HG03159 (cell line): ENCODE data around the gene GOLGB1.
A peak's percentile ranks its signal among the peaks of the same experiment; 100 is the strongest.
"Not testable (repeated sequence)": the region's sequence is repeated elsewhere in the genome, so short reads cannot be mapped to it uniquely, and the experiment has no call there.

Experiments
- ATAC-seq: cut with Tn5 transposase; IDR thresholded peaks from one replicate; pipeline ENCODE4 v1.9.1; 2021; ENCODE audit warnings: mild to moderate bottlenecking, moderate library complexity; ENCODE audit not compliant: unreplicated experiment

GOLGB1 gene

GRCh38 chr3:121690777-121691405 lies 58.6 kb downstream of the GOLGB1 start:
- peak; percentile 74 for ATAC-seq

- not testable (repeated sequence) for ATAC-seq
These were observed 60.8 kb downstream of the GOLGB1 start for GRCh38 chr3:121688747-121689146.

- ATAC-seq = no peak
These were observed 67.7 kb downstream of the GOLGB1 start for GRCh38 chr3:121681792-121682191.

- ATAC-seq = no peak
These were observed 72.4 kb downstream of the GOLGB1 start for GRCh38 chr3:121677141-121677540.

- no peak for ATAC-seq
These were observed 78.9 kb downstream of the GOLGB1 start for GRCh38 chr3:121670676-121671075.

- no peak for ATAC-seq
These were observed 82.2 kb downstream of the GOLGB1 start for GRCh38 chr3:121667333-121667732.

GRCh38 chr3:121665488-121665887 lies 84.1 kb downstream of the GOLGB1 start:
- no peak for ATAC-seq

GRCh38 chr3:121663171-121663847 lies 86.2 kb downstream of the GOLGB1 start:
- no peak for ATAC-seq

GRCh38 chr3:121662742-121663141 lies 86.8 kb downstream of the GOLGB1 start:
- ATAC-seq = no peak

- no peak for ATAC-seq
These were observed 88.2 kb downstream of the GOLGB1 start for GRCh38 chr3:121661376-121661775.

- peak; percentile 87 for ATAC-seq
These were observed 89.0 kb downstream of the GOLGB1 start, which contains the start of gene HCLS1 for GRCh38 chr3:121660356-121661171. Gene HCLS1, minus strand, starts transcription at chr3:121660903. Its CDS starts 2,556 bp downstream, at chr3:121658347.

- no peak for ATAC-seq
These were observed 90.0 kb downstream of the GOLGB1 start for GRCh38 chr3:121659586-121659985.

GRCh38 chr3:121658716-121659435 lies 90.7 kb downstream of the GOLGB1 start:
- ATAC-seq = no peak

- ATAC-seq = no peak
These were observed 94.8 kb downstream of the GOLGB1 start for GRCh38 chr3:121654493-121655385.

- no peak for ATAC-seq
These were observed 97.9 kb downstream of the GOLGB1 start for GRCh38 chr3:121651684-121652083.

- no peak for ATAC-seq
These were observed 99.9 kb downstream of the GOLGB1 start for GRCh38 chr3:121649645-121650044.

GRCh38 chr3:121648219-121648958 lies 101.2 kb downstream of the GOLGB1 start:
- ATAC-seq = no peak

- no peak for ATAC-seq
These were observed 104.5 kb downstream of the GOLGB1 start for GRCh38 chr3:121645054-121645453.

- ATAC-seq = no peak
These were observed 106.8 kb downstream of the GOLGB1 start for GRCh38 chr3:121642601-121643314.
